GM23338 (cell line): Measurements from ENCODE around the gene RNF180.

Source experiments
- CTCF ChIP-seq, 2 experiments: fragments of 200-600 bp in 1 of 2; sonication (generic) in 1 of 2; conservative IDR thresholded peaks; 2 replicates each; pipeline versions ENCODE4 v1.5.1 to v1.6.1; 2016 to 2017; ENCODE audit warnings: antibody characterized with exemption in 2 of 2, low read depth in 2 of 2, mild to moderate bottlenecking in 2 of 2, moderate library complexity in 1 of 2
- ETS1 ChIP-seq: IDR thresholded peaks from 2 replicates; pipeline ENCODE4 v1.6.1; 2016; ENCODE audit warnings: antibody characterized with exemption
- EZH2 ChIP-seq: fragments of 200-600 bp; sonication (generic); IDR thresholded peaks from one replicate; pipeline ENCODE4 v1.8.0; 2017; ENCODE audit warnings: antibody characterized with exemption, mild to moderate bottlenecking, low read depth; ENCODE audit not compliant: unreplicated experiment
- EZH2phosphoT487 ChIP-seq: fragments of 200-600 bp; sonication (generic); IDR thresholded peaks from one replicate; pipeline ENCODE4 v1.8.1; 2018; ENCODE audit warnings: antibody characterized with exemption; ENCODE audit not compliant: unreplicated experiment
- JUNB ChIP-seq: IDR thresholded peaks from one replicate; pipeline ENCODE4 v1.6.1; 2016; ENCODE audit warnings: antibody characterized with exemption; ENCODE audit not compliant: unreplicated experiment
- NANOG ChIP-seq: IDR thresholded peaks from 2 replicates; pipeline ENCODE4 v1.6.1; 2016; ENCODE audit warnings: antibody characterized with exemption, borderline replicate concordance
- POLR2AphosphoS5 ChIP-seq: IDR thresholded peaks from 2 replicates; pipeline ENCODE4 v1.6.1; 2016; ENCODE audit warnings: antibody characterized with exemption, low read depth
- REST ChIP-seq: IDR thresholded peaks from one replicate; pipeline ENCODE4 v1.6.1; 2018; ENCODE audit warnings: antibody characterized with exemption; ENCODE audit not compliant: unreplicated experiment
- ZNF114 ChIP-seq: fragments of 250-450 bp; sonication (Bioruptor Pico); IDR thresholded peaks from 2 replicates; pipeline ENCODE4 v1.5.0; 2020; ENCODE audit warnings: mild to moderate bottlenecking, moderate library complexity

- TF ChIP-seq CTCF (conservative IDR thresholded peaks at IDR 0.05; ENCODE audit: low read depth in 2 of 2) (no peak), POLR2AphosphoS5 (no peak), EZH2 (no peak), EZH2phosphoT487 (no peak), REST (no peak), ETS1 (no peak), NANOG (no peak), JUNB (no peak), ZNF114 (CRISPR knock-in tag) (no peak)
Measured at GRCh38 chr5:64301566-64301965, 135.9 kb downstream of the RNF180 start.
